Right cardiac atrium (tissue), 5 donors: ENCODE results near the gene TMEM271. TPM values are rescaled to one million over a fixed set of nuclear protein-coding genes. Genes with fewer than 3 reads are reported as not detected.
A peak's percentile ranks its signal among the peaks of the same experiment; 100 is the strongest.
"Not testable (repeated sequence)": the region's sequence is repeated elsewhere in the genome, so short reads cannot be mapped to it uniquely, and the experiment has no call there.

Source experiments
- ATAC-seq, 2 donors: fragments of 200-7000 bp; cut with Tn5 transposase; one replicate each; pipeline versions ENCODE4 v1.8.0 to v1.9.1; 2020; ENCODE audit warnings: moderate library complexity in 2 of 2, mild to moderate bottlenecking in 1 of 2
- DNase-seq, 3 donors: peaks; one replicate each; pipeline ENCODE4 v3.0.0-alpha.2; 2020
- H3K27ac ChIP-seq: one replicate; pipeline ENCODE4 v1.5.1; 2013; ENCODE audit warnings: mild to moderate bottlenecking, low read length, control low read depth, moderate library complexity
- H3K27me3 ChIP-seq: one replicate; pipeline ENCODE4 v1.6.1; 2013; ENCODE audit not compliant: control insufficient read depth, insufficient read depth
- H3K4me1 ChIP-seq: one replicate; pipeline ENCODE4 v1.6.1; 2013; ENCODE audit warnings: low read length; ENCODE audit not compliant: control insufficient read depth, insufficient read depth
- H3K4me3 ChIP-seq: one replicate; pipeline ENCODE4 v1.5.1; 2013; ENCODE audit warnings: low read length, control low read depth
- H3K9me3 ChIP-seq: one replicate; pipeline ENCODE4 v1.6.1; 2013; ENCODE audit warnings: low read length; ENCODE audit not compliant: control insufficient read depth
- WGBS: extraction: QIAGEN DNeasy Blood & Tissue Kit; methylation state at CpG from one replicate; pipeline ENCODE4 v1.1.7; 2013; 5-methylcytosine and 5-hydroxymethylcytosine counted together
- intact Hi-C, 4 donors: fragments of 100-400 bp; cut with DNase I; formaldehyde crosslinking; loops; one replicate each; pipeline versions ENCODE4 v1.11.0 to v1.14.0; 2022 to 2023
- polyA plus RNA-seq: library from polyadenylated mRNA; stranded (reverse); fragments of 200-250 nt; gene quantifications from one replicate; pipeline ENCODE4 v1.2.3, GENCODE V29; 2013
- total RNA-seq, 4 donors: library from RNA; stranded (reverse); fragmentation: NEBNext Ultra II Directional; extraction: Animal tissue kit (Norgen Biotek cat#: 25700); gene quantifications; one replicate each; pipeline ENCODE4 v1.2.1, GENCODE V29; 2021
- donor health status: healthy with polysubstance abuse.
- donor health status: DM: no; HTN: yes; CAD: no.
- donor health status: DM: no; HTN: no; CAD: no.
- donor health status: DM: no; HTN: yes; CAD: no; lungs with severe emphysema.
- donor health status: DM: yes; HTN: yes; CAD: no.

The TMEM271 gene
- total and polyA plus RNA-seq, 5 donors, result not detected

GRCh38 chr4:605702-606425 is 29.8 kb upstream of the TMEM271 start:
- intact Hi-C loops, result no loop called here
- H3K9me3 ChIP-seq, result no peaks in the 10 kb centered on the region
- H3K27ac ChIP-seq, result no peak overlapping the region
- 82% methylated on average over 17 of the region's 17 CpGs for WGBS
- ATAC-seq (no peak), DNase-seq (no peak)
- H3K27me3 ChIP-seq, result no peaks in the 10 kb centered on the region
- no peak overlapping the region for H3K4me3 ChIP-seq
- no peaks in the 10 kb centered on the region for H3K4me1 ChIP-seq

GRCh38 chr4:604131-604530 is 28.0 kb upstream of the TMEM271 start:
- no peak for ATAC-seq
- no peaks in the 10 kb centered on the region for H3K27me3 ChIP-seq
- WGBS, result 73% methylated on average over 3 of the region's 3 CpGs

GRCh38 chr4:602559-602942 is 26.5 kb upstream of the TMEM271 start:
- WGBS, result 20% methylated on average over 8 of the region's 8 CpGs
- ATAC-seq, result peak in 1 of 2 donors; percentile 41
- intact Hi-C loops, result no loop called here
- H3K9me3 ChIP-seq, result no peaks in the 10 kb centered on the region
- no peaks in the 10 kb centered on the region for H3K27me3 ChIP-seq
- no peaks in the 10 kb centered on the region for H3K4me1 ChIP-seq
- H3K4me3 ChIP-seq, result no peak overlapping the region
- DNase-seq, result peak in 1 of 3 donors; percentile 61
- H3K27ac ChIP-seq, result no peak overlapping the region

More at GRCh38 chr4:604131-604530, 28.0 kb upstream of the TMEM271 start:
- Histone ChIP-seq H3K4me1 (no peaks in the 10 kb centered on the region), H3K4me3 (no peak overlapping the region), H3K9me3 (no peaks in the 10 kb centered on the region), H3K27ac (no peak overlapping the region)
- no peak for DNase-seq
- intact Hi-C loops, result no loop called here

GRCh38 chr4:601612-602558 is 25.8 kb upstream of the TMEM271 start:
- WGBS, result 81% methylated on average over 24 of the region's 24 CpGs
- H3K9me3 ChIP-seq, result no peaks in the 10 kb centered on the region
- peak in 1 of 3 donors; percentile 39 for DNase-seq
- H3K4me1 ChIP-seq, result no peaks in the 10 kb centered on the region
- ATAC-seq, result peak in 1 of 2 donors; percentile 43
- intact Hi-C loops, result no loop called here
- H3K27ac ChIP-seq, result no peak overlapping the region
- no peaks in the 10 kb centered on the region for H3K27me3 ChIP-seq
- H3K4me3 ChIP-seq, result no peak overlapping the region

- no peak for DNase-seq
- ATAC-seq, result no peak
- no peak overlapping the region for H3K27ac ChIP-seq
- intact Hi-C loops, result no loop called here
- 61% methylated on average over 11 of the region's 11 CpGs for WGBS
- H3K9me3 ChIP-seq, result no peaks in the 10 kb centered on the region
- H3K27me3 ChIP-seq, result no peaks in the 10 kb centered on the region
- H3K4me3 ChIP-seq, result no peak overlapping the region
- H3K4me1 ChIP-seq, result no peaks in the 10 kb centered on the region
Observed at GRCh38 chr4:600850-601515, 24.9 kb upstream of the TMEM271 start.

- ATAC-seq (no peak), DNase-seq (no peak)
- Histone ChIP-seq H3K4me1 (no peaks in the 10 kb centered on the region), H3K27me3 (no peaks in the 10 kb centered on the region), H3K9me3 (no peaks in the 10 kb centered on the region), H3K4me3 (no peak overlapping the region), H3K27ac (no peak overlapping the region)
- intact Hi-C loops, result no loop called here
- WGBS, result 80% methylated on average over 6 of the region's 6 CpGs
Observed at GRCh38 chr4:600166-600565, 24.1 kb upstream of the TMEM271 start.

GRCh38 chr4:598925-599324 is 22.8 kb upstream of the TMEM271 start:
- Histone ChIP-seq H3K4me1 (no peaks in the 10 kb centered on the region), H3K4me3 (no peak overlapping the region), H3K9me3 (no peaks in the 10 kb centered on the region), H3K27me3 (no peaks in the 10 kb centered on the region), H3K27ac (no peak overlapping the region)
- no peak for ATAC-seq
- no peak for DNase-seq
- intact Hi-C loops, result no loop called here
- 70% methylated on average over 3 of the region's 3 CpGs for WGBS

- H3K27ac ChIP-seq, result no peak overlapping the region
- no peaks in the 10 kb centered on the region for H3K9me3 ChIP-seq
- ATAC-seq, result no peak
- no peak for DNase-seq
- no peak overlapping the region for H3K4me3 ChIP-seq
- H3K27me3 ChIP-seq, result no peaks in the 10 kb centered on the region
- WGBS, result 70% methylated on average over 5 of the region's 5 CpGs
- intact Hi-C loops, result no loop called here
- H3K4me1 ChIP-seq, result no peaks in the 10 kb centered on the region
Observed at GRCh38 chr4:592825-593520, 16.9 kb upstream of the TMEM271 start.

GRCh38 chr4:592178-592577 is 16.1 kb upstream of the TMEM271 start:
- WGBS, result 82% methylated on average over 11 of the region's 13 CpGs
- H3K27me3 ChIP-seq, H3K4me3 ChIP-seq, H3K27ac ChIP-seq, H3K9me3 ChIP-seq, DNase-seq, H3K4me1 ChIP-seq, intact Hi-C loops, ATAC-seq: not testable (repeated sequence)

GRCh38 chr4:590313-590841 is 14.3 kb upstream of the TMEM271 start:
- Histone ChIP-seq H3K4me1 (no peaks in the 10 kb centered on the region), H3K4me3 (no peak overlapping the region), H3K27me3 (no peaks in the 10 kb centered on the region), H3K27ac (no peak overlapping the region), H3K9me3 (no peaks in the 10 kb centered on the region)
- DNase-seq (no peak), ATAC-seq (no peak)
- intact Hi-C loops, result no loop called here
- WGBS, result 91% methylated on average over 12 of the region's 12 CpGs
